Colonic mucosa (tissue), 4 donors: Measurements from ENCODE around the gene C8B. TPM values are rescaled to one million over a fixed set of nuclear protein-coding genes. Genes with fewer than 3 reads are reported as not detected.

ENCODE experiments used
- DNase-seq: peaks from one replicate; pipeline ENCODE4 v3.0.0-alpha.2; 2020
- H3K27ac ChIP-seq: fragments of 200-600 bp; one replicate; pipeline ENCODE4 v1.8.0; 2021
- H3K27me3 ChIP-seq: fragments of 200-600 bp; one replicate; pipeline ENCODE4 v1.8.0; 2021
- H3K36me3 ChIP-seq: fragments of 200-600 bp; one replicate; pipeline ENCODE4 v1.8.0; 2021
- H3K4me1 ChIP-seq: fragments of 200-600 bp; one replicate; pipeline ENCODE4 v1.8.0; 2021; ENCODE audit warnings: mild to moderate bottlenecking
- H3K4me3 ChIP-seq: fragments of 200-600 bp; one replicate; pipeline ENCODE4 v1.8.0; 2021
- H3K9ac ChIP-seq, 2 donors: one replicate each; pipeline ENCODE4 v1.7.0; 2013; ENCODE audit warnings: control low read depth in 2 of 2, low read depth in 2 of 2, low read length in 2 of 2
- H3K9me3 ChIP-seq: fragments of 200-600 bp; one replicate; pipeline ENCODE4 v1.8.0; 2021
- CTCF ChIP-seq: fragments of 200-600 bp; IDR thresholded peaks from one replicate; pipeline ENCODE4 v1.8.0; 2022; ENCODE audit warnings: antibody characterized with exemption, mild to moderate bottlenecking
- intact Hi-C: fragments of 100-400 bp; cut with DNase I; formaldehyde crosslinking; loops from one replicate; pipeline ENCODE4 v1.14.1; 2022
- total RNA-seq, 2 donors: library from RNA; stranded (reverse); fragmentation: NEBNext Ultra II Directional in 1 of 2; extraction: Animal tissue kit (Norgen Biotek cat#: 25700) in 1 of 2; gene quantifications; one replicate each; pipeline ENCODE4 v1.2.1, GENCODE V29; 2021
- donor health status: healthy.
- donor health status: DM: no; HTN: no; CAD: no.
- donor health status: DM: no; HTN: no; CAD: no.

Gene C8B
- total RNA-seq, 2 donors from 2014 or later = not detected

GRCh38 chr1:56921479-56921878 lies 44.3 kb downstream of the C8B start:
- Histone ChIP-seq H3K27ac (no peak overlapping the region), H3K36me3 (no peaks in the 10 kb centered on the region), H3K27me3 (no peaks in the 10 kb centered on the region), H3K4me3 (no peak overlapping the region), H3K9ac (no peak overlapping the region), H3K4me1 (no peaks in the 10 kb centered on the region), H3K9me3 (no peaks in the 10 kb centered on the region)
- intact Hi-C loops = no loop called here
- DNase-seq = no peak
- no peak for TF ChIP-seq CTCF

GRCh38 chr1:56920591-56921001 lies 45.2 kb downstream of the C8B start:
- H3K27me3 ChIP-seq = no peaks in the 10 kb centered on the region
- H3K36me3 ChIP-seq = no peaks in the 10 kb centered on the region
- no peak for TF ChIP-seq CTCF
- no peak overlapping the region for H3K27ac ChIP-seq
- H3K4me3 ChIP-seq = no peak overlapping the region
- no peak overlapping the region for H3K9ac ChIP-seq
- no peak for DNase-seq
- no peaks in the 10 kb centered on the region for H3K4me1 ChIP-seq
- no peaks in the 10 kb centered on the region for H3K9me3 ChIP-seq
- intact Hi-C loops = no loop called here

- Histone ChIP-seq H3K4me3 (no peak overlapping the region), H3K27ac (no peak overlapping the region), H3K36me3 (no peaks in the 10 kb centered on the region), H3K4me1 (no peaks in the 10 kb centered on the region), H3K27me3 (no peaks in the 10 kb centered on the region), H3K9ac (no peak overlapping the region), H3K9me3 (no peaks in the 10 kb centered on the region)
- intact Hi-C loops = no loop called here
- TF ChIP-seq CTCF = no peak
- DNase-seq = no peak
These were observed 48.5 kb downstream of the C8B start for GRCh38 chr1:56917356-56917755.

GRCh38 chr1:56916630-56917029 lies 49.2 kb downstream of the C8B start:
- H3K27me3 ChIP-seq = no peaks in the 10 kb centered on the region
- no peak for DNase-seq
- no peaks in the 10 kb centered on the region for H3K9me3 ChIP-seq
- H3K36me3 ChIP-seq = no peaks in the 10 kb centered on the region
- H3K4me3 ChIP-seq = no peak overlapping the region
- no peak overlapping the region for H3K27ac ChIP-seq
- no peak overlapping the region for H3K9ac ChIP-seq
- intact Hi-C loops = no loop called here
- no peaks in the 10 kb centered on the region for H3K4me1 ChIP-seq
- TF ChIP-seq CTCF = no peak

- no peaks in the 10 kb centered on the region for H3K27me3 ChIP-seq
- no peak overlapping the region for H3K9ac ChIP-seq
- H3K4me3 ChIP-seq = no peak overlapping the region
- H3K9me3 ChIP-seq = no peaks in the 10 kb centered on the region
- H3K36me3 ChIP-seq = no peaks in the 10 kb centered on the region
- H3K4me1 ChIP-seq = no peaks in the 10 kb centered on the region
- H3K27ac ChIP-seq = no peak overlapping the region
- intact Hi-C loops = no loop called here
- TF ChIP-seq CTCF = no peak
- no peak for DNase-seq
These were observed 49.9 kb downstream of the C8B start for GRCh38 chr1:56915960-56916359.

- no peak for TF ChIP-seq CTCF
- Histone ChIP-seq H3K9me3 (no peaks in the 10 kb centered on the region), H3K27ac (no peak overlapping the region), H3K36me3 (no peaks in the 10 kb centered on the region), H3K4me1 (no peaks in the 10 kb centered on the region), H3K4me3 (no peak overlapping the region), H3K9ac (no peak overlapping the region), H3K27me3 (no peaks in the 10 kb centered on the region)
- DNase-seq = no peak
- intact Hi-C loops = no loop called here
These were observed 53.5 kb downstream of the C8B start for GRCh38 chr1:56912325-56912724.
